ENCODE results near the gene UGGT2.

- TF ChIP-seq, protein P1, sequence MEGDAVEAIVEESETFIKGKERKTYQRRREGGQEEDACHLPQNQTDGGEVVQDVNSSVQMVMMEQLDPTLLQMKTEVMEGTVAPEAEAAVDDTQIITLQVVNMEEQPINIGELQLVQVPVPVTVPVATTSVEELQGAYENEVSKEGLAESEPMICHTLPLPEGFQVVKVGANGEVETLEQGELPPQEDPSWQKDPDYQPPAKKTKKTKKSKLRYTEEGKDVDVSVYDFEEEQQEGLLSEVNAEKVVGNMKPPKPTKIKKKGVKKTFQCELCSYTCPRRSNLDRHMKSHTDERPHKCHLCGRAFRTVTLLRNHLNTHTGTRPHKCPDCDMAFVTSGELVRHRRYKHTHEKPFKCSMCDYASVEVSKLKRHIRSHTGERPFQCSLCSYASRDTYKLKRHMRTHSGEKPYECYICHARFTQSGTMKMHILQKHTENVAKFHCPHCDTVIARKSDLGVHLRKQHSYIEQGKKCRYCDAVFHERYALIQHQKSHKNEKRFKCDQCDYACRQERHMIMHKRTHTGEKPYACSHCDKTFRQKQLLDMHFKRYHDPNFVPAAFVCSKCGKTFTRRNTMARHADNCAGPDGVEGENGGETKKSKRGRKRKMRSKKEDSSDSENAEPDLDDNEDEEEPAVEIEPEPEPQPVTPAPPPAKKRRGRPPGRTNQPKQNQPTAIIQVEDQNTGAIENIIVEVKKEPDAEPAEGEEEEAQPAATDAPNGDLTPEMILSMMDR (IDR thresholded peaks at IDR 0.05) = no peak
- TF ChIP-seq POLR2A (IDR thresholded peaks at IDR 0.05) = no peak
These were observed 97.9 kb downstream of the UGGT2 start for GRCh38 chr13:95955255-95955654.

Measured in thyroid gland (tissue), 4 donors.